K562 (cell line): ENCODE measurements around the gene NIN. TPM values are rescaled to one million over a fixed set of nuclear protein-coding genes. Genes with fewer than 3 reads are reported as not detected.

ENCODE experiments used
- PPARD ChIP-seq: fragments of 250-450 bp; sonication (Bioruptor Pico); IDR thresholded peaks from 2 replicates; pipeline ENCODE4 v1.8.0; 2022; ENCODE audit warnings: inconsistent platforms, mild to moderate bottlenecking, moderate library complexity
- RUNX1 ChIP-seq: sonication (generic); IDR thresholded peaks from 2 replicates; pipeline ENCODE4 v1.6.1; 2016; ENCODE audit warnings: antibody characterized with exemption, low read depth
- STAG1 ChIP-seq: sonication (generic); formaldehyde crosslinking; IDR thresholded peaks from 2 replicates; pipeline ENCODE4 v1.5.0; 2020; ENCODE audit warnings: missing genetic modification reagents, borderline replicate concordance
- TEAD1 ChIP-seq, 2 experiments: fragments of 450-650 bp in 1 of 2; sonication (generic) in 1 of 2; formaldehyde crosslinking; IDR thresholded peaks; 2 replicates each; pipeline versions ENCODE4 v1.4.0 to v1.8.0; 2020 to 2022; ENCODE audit warnings: mild to moderate bottlenecking in 2 of 2, missing genetic modification reagents in 1 of 2
- THRAP3 ChIP-seq: fragments of 450-650 bp; IDR thresholded peaks from 2 replicates; pipeline ENCODE4 v1.6.1; 2016; ENCODE audit warnings: mild to moderate bottlenecking, inconsistent platforms, borderline replicate concordance
- polyA plus RNA-seq, 8 experiments: library from polyadenylated mRNA; depleted of rRNA in 4 of 8; stranded (reverse) in 5 of 8; unstranded in 3 of 8; fragments of >200 nt; fragmentation: Nextera tagmentation in 2 of 8; fragmentation: Illumina TruSeq in 1 of 8; extraction: Ambion mirVana in 2 of 8; extraction: Trizol in 1 of 8; gene quantifications; 2 replicates each; pipeline versions ENCODE4 v1.2.1 to v1.2.3, GENCODE V29; 2011 to 2014; ENCODE audit warnings: inconsistent platforms in 1 of 8, missing spikeins in 1 of 8
- small RNA-seq: library from RNA; depleted of rRNA; stranded (forward); fragments of <200 nt; gene quantifications from one replicate; pipeline ENCODE3, GENCODE V24; 2014
- total RNA-seq, 7 experiments: library from RNA; depleted of rRNA in 6 of 7; stranded (reverse); fragments of >200 nt in 6 of 7; fragmentation: Illumina TruSeq in 2 of 7; extraction: Trizol in 2 of 7; gene quantifications; 2 replicates each; pipeline versions ENCODE4 v1.2.1 to v1.2.3, GENCODE V29; 2011 to 2021; ENCODE audit warnings: low replicate concordance in 1 of 7
- TF ChIP-seq, protein P1 (sequence below): fragments of 250-450 bp; sonication (Bioruptor Pico); IDR thresholded peaks from 2 replicates; pipeline ENCODE4 v1.5.0; 2021
- TF ChIP-seq, protein P2 (sequence below): fragments of 450-650 bp; formaldehyde crosslinking; IDR thresholded peaks from 2 replicates; pipeline ENCODE4 v1.4.0; 2020; ENCODE audit warnings: mild to moderate bottlenecking, moderate library complexity

Gene NIN
- total and polyA plus RNA-seq, 9 of the 15 experiments (the other 6 are each of a cell fraction or from before 2014, with no cell fraction given), result 0.84 to 8.4 (median 5.0) TPM

DNA sequence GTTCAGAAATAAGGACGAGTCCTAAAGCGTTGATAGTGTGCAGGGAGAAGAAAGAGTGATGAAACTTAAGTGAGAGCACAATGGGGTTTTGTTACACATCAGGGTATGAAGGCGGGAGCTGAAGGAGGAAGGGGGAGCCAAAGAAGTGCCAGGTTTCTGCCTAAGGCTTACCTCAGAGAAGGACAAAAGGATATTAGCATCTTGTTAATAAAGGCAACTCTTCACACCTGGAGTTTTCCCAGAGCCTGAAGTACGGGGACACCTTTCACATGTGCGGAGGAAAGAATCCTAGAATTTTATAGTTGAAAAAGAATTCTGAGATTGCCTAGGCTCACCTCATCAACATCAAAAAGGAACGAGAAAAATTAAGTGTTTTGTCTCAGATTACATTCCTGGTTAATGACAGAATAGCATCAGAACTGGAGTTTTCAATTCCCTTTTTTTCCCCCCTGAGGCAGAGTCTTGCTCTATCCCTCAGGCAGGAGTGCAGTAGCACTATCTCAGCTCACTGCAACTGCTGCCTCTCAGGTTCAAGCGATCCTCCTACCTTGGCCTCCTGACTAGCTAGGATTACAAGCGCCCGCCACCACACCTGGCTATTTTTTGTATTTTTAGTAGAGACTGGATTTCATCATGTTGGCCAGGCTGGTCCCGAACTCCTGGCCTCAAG lies 160.6 kb downstream of the NIN start (continued):
- TF ChIP-seq, protein P1, sequence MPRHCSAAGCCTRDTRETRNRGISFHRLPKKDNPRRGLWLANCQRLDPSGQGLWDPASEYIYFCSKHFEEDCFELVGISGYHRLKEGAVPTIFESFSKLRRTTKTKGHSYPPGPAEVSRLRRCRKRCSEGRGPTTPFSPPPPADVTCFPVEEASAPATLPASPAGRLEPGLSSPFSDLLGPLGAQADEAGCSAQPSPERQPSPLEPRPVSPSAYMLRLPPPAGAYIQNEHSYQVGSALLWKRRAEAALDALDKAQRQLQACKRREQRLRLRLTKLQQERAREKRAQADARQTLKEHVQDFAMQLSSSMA (CRISPR knock-in tag), result no peak
- TF ChIP-seq PPARD (CRISPR knock-in tag) (no peak), THRAP3 (no peak), TEAD1 (CRISPR knock-in tag; IDR thresholded peaks at IDR 0.05) (no peak), STAG1 (CRISPR knock-in tag) (no peak), RUNX1 (no peak)
- TF ChIP-seq, protein P2, sequence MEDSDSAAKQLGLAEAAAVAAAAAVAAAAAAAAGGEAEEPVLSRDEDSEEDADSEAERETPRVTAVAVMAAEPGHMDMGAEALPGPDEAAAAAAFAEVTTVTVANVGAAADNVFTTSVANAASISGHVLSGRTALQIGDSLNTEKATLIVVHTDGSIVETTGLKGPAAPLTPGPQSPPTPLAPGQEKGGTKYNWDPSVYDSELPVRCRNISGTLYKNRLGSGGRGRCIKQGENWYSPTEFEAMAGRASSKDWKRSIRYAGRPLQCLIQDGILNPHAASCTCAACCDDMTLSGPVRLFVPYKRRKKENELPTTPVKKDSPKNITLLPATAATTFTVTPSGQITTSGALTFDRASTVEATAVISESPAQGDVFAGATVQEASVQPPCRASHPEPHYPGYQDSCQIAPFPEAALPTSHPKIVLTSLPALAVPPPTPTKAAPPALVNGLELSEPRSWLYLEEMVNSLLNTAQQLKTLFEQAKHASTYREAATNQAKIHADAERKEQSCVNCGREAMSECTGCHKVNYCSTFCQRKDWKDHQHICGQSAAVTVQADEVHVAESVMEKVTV (CRISPR knock-in tag), result no peak
- TF ChIP-seq, all 486 proteins: peak for 0

Small RNA genes within 50 kb of the gene (small RNA-seq; reads per million reads assigned to genes)
- not detected for gene RF00593

Other genes with a start within 250 kb of the NIN start
- gene SAV1, start 162.9 kb downstream of the NIN start, total RNA-seq (2014; rRNA removed), result 14.8 and 17.6 TPM in 2 replicates
- 17.5 and 20.7 TPM in 2 replicates for gene SAV1, start 162.9 kb downstream of the NIN start, total RNA-seq (2014; rRNA removed; fragmentation: Illumina TruSeq; extraction: Trizol)
- 11.5 and 13.4 TPM in 2 replicates for gene SAV1, start 162.9 kb downstream of the NIN start, total RNA-seq (2015; rRNA removed; fragmentation: Illumina TruSeq; extraction: Trizol)
- gene SAV1, start 162.9 kb downstream of the NIN start, total RNA-seq (2021), result 16.4 and 17.6 TPM in 2 replicates
- gene SAV1, start 162.9 kb downstream of the NIN start, polyA plus RNA-seq (2011; rRNA removed), result 9.6 and 16.1 TPM in 2 replicates
- gene SAV1, start 162.9 kb downstream of the NIN start, polyA plus RNA-seq (2014; fragmentation: Illumina TruSeq; extraction: Trizol), result 13.9 and 18.1 TPM in 2 replicates
- gene SAV1, start 162.9 kb downstream of the NIN start, polyA plus RNA-seq (2014; fragmentation: Nextera tagmentation; extraction: Ambion mirVana), result 1 to 10 TPM; 6.5 to 6.9 TPM
- 13.2 and 15.3 TPM in 2 replicates for gene SAV1, start 162.9 kb downstream of the NIN start, polyA plus RNA-seq (2014; rRNA removed)
- not detected in 2 replicates for gene ABHD12B, start 40.9 kb upstream of the NIN start, total RNA-seq (2014; rRNA removed)
- not detected in 2 replicates for gene ABHD12B, start 40.9 kb upstream of the NIN start, total RNA-seq (2014; rRNA removed; fragmentation: Illumina TruSeq; extraction: Trizol)
- gene ABHD12B, start 40.9 kb upstream of the NIN start, total RNA-seq (2015; rRNA removed; fragmentation: Illumina TruSeq; extraction: Trizol), result not detected in 2 replicates
- gene ABHD12B, start 40.9 kb upstream of the NIN start, total RNA-seq (2021), result not detected in 2 replicates
- gene ABHD12B, start 40.9 kb upstream of the NIN start, polyA plus RNA-seq (2011; rRNA removed), result not detected in 2 replicates
- not detected in 2 replicates for gene ABHD12B, start 40.9 kb upstream of the NIN start, polyA plus RNA-seq (2014; fragmentation: Illumina TruSeq; extraction: Trizol)
- gene ABHD12B, start 40.9 kb upstream of the NIN start, polyA plus RNA-seq (2014; fragmentation: Nextera tagmentation; extraction: Ambion mirVana), result not detected
- gene ABHD12B, start 40.9 kb upstream of the NIN start, polyA plus RNA-seq (2014; rRNA removed), result not detected in 2 replicates
- gene PYGL, start 113.3 kb upstream of the NIN start, total RNA-seq (2014; rRNA removed), result 14.6 and 14.8 TPM in 2 replicates
- gene PYGL, start 113.3 kb upstream of the NIN start, total RNA-seq (2014; rRNA removed; fragmentation: Illumina TruSeq; extraction: Trizol), result 13.1 and 14.3 TPM in 2 replicates
- 17.9 and 20.4 TPM in 2 replicates for gene PYGL, start 113.3 kb upstream of the NIN start, total RNA-seq (2015; rRNA removed; fragmentation: Illumina TruSeq; extraction: Trizol)
- gene PYGL, start 113.3 kb upstream of the NIN start, total RNA-seq (2021), result 9.4 and 10.8 TPM in 2 replicates
- 14.6 and 23.8 TPM in 2 replicates for gene PYGL, start 113.3 kb upstream of the NIN start, polyA plus RNA-seq (2011; rRNA removed)
- gene PYGL, start 113.3 kb upstream of the NIN start, polyA plus RNA-seq (2014; fragmentation: Illumina TruSeq; extraction: Trizol), result 12.8 and 13.8 TPM in 2 replicates
- gene PYGL, start 113.3 kb upstream of the NIN start, polyA plus RNA-seq (2014; fragmentation: Nextera tagmentation; extraction: Ambion mirVana), result 1 to 10 TPM; 3.5 to 6.6 TPM
- gene PYGL, start 113.3 kb upstream of the NIN start, polyA plus RNA-seq (2014; rRNA removed), result 10.4 and 19.3 TPM in 2 replicates